OCI-LY1 (cell line): ENCODE measurements around the gene WIF1.

Experiments used
- CTCF ChIP-seq: fragments of 200-600 bp; sonication (generic), shearing (Covaris generic); IDR thresholded peaks from 2 replicates; pipeline ENCODE4 v1.5.1; 2017; ENCODE audit warnings: mild to moderate bottlenecking, antibody characterized with exemption, low read length, moderate library complexity, mixed read lengths
- EZH2 ChIP-seq: fragments of 200-600 bp; sonication (generic), shearing (Covaris generic); IDR thresholded peaks from 2 replicates; pipeline ENCODE4 v1.8.0; 2017; ENCODE audit warnings: borderline replicate concordance, mixed run types, mild to moderate bottlenecking, antibody characterized with exemption, low read length, moderate library complexity, mixed read lengths

- TF ChIP-seq CTCF (no peak; the same call in 1 of the 2 replicates), EZH2 (no peak)
These were observed 48.5 kb upstream of the WIF1 start, which contains the start of gene LEMD3 for GRCh38 chr12:65169320-65170208.
